K562 (cell line): Measurements from ENCODE around the gene GPR153. TPM values are rescaled to one million over a fixed set of nuclear protein-coding genes. Genes with fewer than 3 reads are reported as not detected.
A peak's percentile ranks its signal among the peaks of the same experiment; 100 is the strongest.

Experiments used
- C11orf30 ChIP-seq: fragments of 450-650 bp; IDR thresholded peaks from 2 replicates; pipeline ENCODE4 v1.6.1; 2016; ENCODE audit warnings: low read depth, mild to moderate bottlenecking
- CGGBP1 ChIP-seq: fragments of 250-450 bp; sonication (Bioruptor Pico); IDR thresholded peaks from 2 replicates; pipeline ENCODE4 v1.9.0; 2021; ENCODE audit warnings: mild to moderate bottlenecking
- CREB3L1 ChIP-seq: fragments of 450-650 bp; IDR thresholded peaks from 2 replicates; pipeline ENCODE4 v1.6.1; 2014; ENCODE audit warnings: low read depth, mild to moderate bottlenecking, moderate library complexity, borderline replicate concordance
- CREBBP ChIP-seq: IDR thresholded peaks from one replicate; pipeline ENCODE4 v1.6.1; 2012; ENCODE audit warnings: low read depth, mild to moderate bottlenecking, control low read depth, inconsistent platforms, low read length
- ELK1 ChIP-seq: sonication (generic); formaldehyde crosslinking; IDR thresholded peaks from 2 replicates; pipeline ENCODE4 v1.8.1; 2022; ENCODE audit warnings: missing genetic modification reagents
- GTF2B ChIP-seq: IDR thresholded peaks from 2 replicates; pipeline ENCODE4 v1.6.1; 2011; ENCODE audit not compliant: insufficient read length; ENCODE audit errors: extremely low read depth
- KDM5B ChIP-seq: fragments of 200-600 bp; sonication (generic); IDR thresholded peaks from 2 replicates; pipeline ENCODE4 v1.6.1; 2012; ENCODE audit warnings: low read depth, mild to moderate bottlenecking, moderate library complexity, low read length, control low read depth, inconsistent platforms; ENCODE audit not compliant: insufficient replicate concordance
- LEF1 ChIP-seq: fragments of 450-650 bp; IDR thresholded peaks from 2 replicates; pipeline ENCODE4 v1.6.1; 2016; ENCODE audit warnings: mild to moderate bottlenecking
- MEF2D ChIP-seq: conservative IDR thresholded peaks from 2 replicates; pipeline ENCODE4 v1.6.1; 2016; ENCODE audit warnings: low read depth, missing genetic modification characterization, missing compliant biosample characterization
- NELFE ChIP-seq: IDR thresholded peaks from 2 replicates; pipeline ENCODE4 v1.6.1; 2011; ENCODE audit warnings: mild to moderate bottlenecking; ENCODE audit not compliant: insufficient read depth, insufficient read length
- PATZ1 ChIP-seq: fragments of 250-450 bp; sonication (Bioruptor Pico); IDR thresholded peaks from 2 replicates; pipeline ENCODE4 v1.5.0; 2020; ENCODE audit warnings: mild to moderate bottlenecking, borderline replicate concordance
- POU5F1 ChIP-seq: fragments of 150-350 bp; IDR thresholded peaks from 2 replicates; pipeline ENCODE4 v1.6.1; 2014; ENCODE audit warnings: borderline replicate concordance, low read length, low read depth, mild to moderate bottlenecking; ENCODE audit not compliant: partially characterized antibody
- SETDB1 ChIP-seq: IDR thresholded peaks from one replicate; pipeline ENCODE4 v1.6.1; 2012; ENCODE audit warnings: low read length, control low read depth, inconsistent platforms
- SRSF7 ChIP-seq: fragments of 200-400 bp; formaldehyde crosslinking; optimal IDR thresholded peaks from 2 replicates; pipeline ENCODE3; 2017; ENCODE audit warnings: mild to moderate bottlenecking, low read depth, low read length
- STAT5A ChIP-seq: IDR thresholded peaks from 2 replicates; pipeline ENCODE4 v1.6.1; 2012; ENCODE audit warnings: low read length, inconsistent platforms, borderline replicate concordance
- TBL1XR1 ChIP-seq, 2 experiments: IDR thresholded peaks; 2 replicates each; pipeline ENCODE4 v1.6.1; 2012; ENCODE audit warnings: improper control_type of control experiment in 2 of 2, low read length in 2 of 2, mild to moderate bottlenecking in 1 of 2
- ZBTB8A ChIP-seq: fragments of 450-650 bp; IDR thresholded peaks from 2 replicates; pipeline ENCODE4 v1.6.1; 2018; ENCODE audit warnings: mild to moderate bottlenecking, moderate library complexity; ENCODE audit not compliant: partially characterized antibody
- ZNF639 ChIP-seq, 2 experiments: fragments of 200-800 bp in 1 of 2; sonication (Bioruptor generic) in 1 of 2; sonication (generic) in 1 of 2; formaldehyde crosslinking in 1 of 2; IDR thresholded peaks in 1 of 2; conservative IDR thresholded peaks in 1 of 2; 2 replicates each; pipeline versions ENCODE4 v1.5.0 to v1.6.1; 2016 to 2020; ENCODE audit warnings: missing compliant biosample characterization in 1 of 2, missing genetic modification characterization in 1 of 2, missing genetic modification reagents in 1 of 2
- ZNF668 ChIP-seq: fragments of 250-450 bp; sonication (Bioruptor Pico); IDR thresholded peaks from 2 replicates; pipeline ENCODE4 v1.8.0; 2022; ENCODE audit warnings: mild to moderate bottlenecking, inconsistent platforms
- polyA plus RNA-seq, 8 experiments: library from polyadenylated mRNA; depleted of rRNA in 4 of 8; stranded (reverse) in 5 of 8; unstranded in 3 of 8; fragments of >200 nt; fragmentation: Nextera tagmentation in 2 of 8; fragmentation: Illumina TruSeq in 1 of 8; extraction: Ambion mirVana in 2 of 8; extraction: Trizol in 1 of 8; gene quantifications; 2 replicates each; pipeline versions ENCODE4 v1.2.1 to v1.2.3, GENCODE V29; 2011 to 2014; ENCODE audit warnings: inconsistent platforms in 1 of 8, missing spikeins in 1 of 8
- total RNA-seq, 7 experiments: library from RNA; depleted of rRNA in 6 of 7; stranded (reverse); fragments of >200 nt in 6 of 7; fragmentation: Illumina TruSeq in 2 of 7; extraction: Trizol in 2 of 7; gene quantifications; 2 replicates each; pipeline versions ENCODE4 v1.2.1 to v1.2.3, GENCODE V29; 2011 to 2021; ENCODE audit warnings: low replicate concordance in 1 of 7

Gene GPR153
- total and polyA plus RNA-seq, 9 of the 15 experiments (the other 6 are each of a cell fraction or from before 2014, with no cell fraction given), result 0.01 to 1.5 (median 0.51) TPM

- TF ChIP-seq PATZ1 (CRISPR knock-in tag) (no peak), POU5F1 (no peak), ZNF639 (CRISPR knock-in tag; conservative IDR thresholded peaks at IDR 0.05 in 1 of 2, IDR thresholded peaks at IDR 0.05 in 1 of 2) (no peak), TBL1XR1 (IDR thresholded peaks at IDR 0.05; ENCODE audit: low read length in 2 of 2) (no peak), MEF2D (tag) (no peak), CREBBP (no peak), ZNF668 (CRISPR knock-in tag) (no peak), ZBTB8A (no peak), ELK1 (CRISPR knock-in tag) (no peak), GTF2B (no peak), SETDB1 (no peak), NELFE (no peak), CREB3L1 (peak; percentile 39; the same call in 1 of the 2 replicates), LEF1 (no peak), CGGBP1 (CRISPR knock-in tag) (no peak), KDM5B (peak; percentile 62), STAT5A (no peak), C11orf30 (no peak), SRSF7 (no peak)
Measured at GRCh38 chr1:6208723-6209660, 51.9 kb downstream of the GPR153 start (continued).
